SK-N-SH (cell line): ENCODE results near the gene CSPG4.

Experiments used
- EZH2phosphoT487 ChIP-seq: fragments of 200-600 bp; sonication (generic); IDR thresholded peaks from 2 replicates; pipeline ENCODE4 v1.6.1; 2017; ENCODE audit warnings: low read depth, mixed run types, mild to moderate bottlenecking, antibody characterized with exemption, moderate library complexity, borderline replicate concordance
- FOXJ3 ChIP-seq: sonication (generic); formaldehyde crosslinking; IDR thresholded peaks from 2 replicates; pipeline ENCODE4 v1.5.1; 2020; ENCODE audit warnings: mild to moderate bottlenecking, missing genetic modification reagents
- POLR2AphosphoS5 ChIP-seq: IDR thresholded peaks from 2 replicates; pipeline ENCODE4 v1.6.1; 2012; ENCODE audit warnings: low read depth, low read length
- RAD21 ChIP-seq: IDR thresholded peaks from 2 replicates; pipeline ENCODE4 v1.6.1; 2012; ENCODE audit warnings: mild to moderate bottlenecking, low read length
- RCOR1 ChIP-seq: fragments of 150-350 bp; IDR thresholded peaks from 2 replicates; pipeline ENCODE4 v1.6.1; 2017; ENCODE audit warnings: antibody characterized with exemption, low read length
- SIN3A ChIP-seq: IDR thresholded peaks from 2 replicates; pipeline ENCODE4 v1.6.1; 2012; ENCODE audit warnings: low read depth, mild to moderate bottlenecking, low read length, moderate library complexity, borderline replicate concordance
- TEAD4 ChIP-seq: IDR thresholded peaks from 2 replicates; pipeline ENCODE4 v1.4.0; 2012; ENCODE audit warnings: mild to moderate bottlenecking, borderline replicate concordance; ENCODE audit not compliant: insufficient read depth
- YY1 ChIP-seq: IDR thresholded peaks from 2 replicates; pipeline ENCODE4 v1.4.0; 2012; ENCODE audit warnings: low read depth, mild to moderate bottlenecking
- TF ChIP-seq, protein P1 (sequence below): IDR thresholded peaks from 2 replicates; pipeline ENCODE4; 2012
- TF ChIP-seq, protein P2 (sequence below): fragments of 200-600 bp; sonication (generic); IDR thresholded peaks from 2 replicates; pipeline ENCODE4 v1.6.1; 2017; ENCODE audit warnings: antibody characterized with exemption, mild to moderate bottlenecking, moderate library complexity
- TF ChIP-seq, protein P3 (sequence below): fragments of 150-350 bp; IDR thresholded peaks from 2 replicates; pipeline ENCODE4 v1.6.1; 2017; ENCODE audit warnings: antibody characterized with exemption, low read length, low read depth, borderline replicate concordance
- TF ChIP-seq, protein P4 (sequence below): IDR thresholded peaks from 2 replicates; pipeline ENCODE4 v1.4.0; 2012; ENCODE audit warnings: low read depth, borderline replicate concordance

DNA sequence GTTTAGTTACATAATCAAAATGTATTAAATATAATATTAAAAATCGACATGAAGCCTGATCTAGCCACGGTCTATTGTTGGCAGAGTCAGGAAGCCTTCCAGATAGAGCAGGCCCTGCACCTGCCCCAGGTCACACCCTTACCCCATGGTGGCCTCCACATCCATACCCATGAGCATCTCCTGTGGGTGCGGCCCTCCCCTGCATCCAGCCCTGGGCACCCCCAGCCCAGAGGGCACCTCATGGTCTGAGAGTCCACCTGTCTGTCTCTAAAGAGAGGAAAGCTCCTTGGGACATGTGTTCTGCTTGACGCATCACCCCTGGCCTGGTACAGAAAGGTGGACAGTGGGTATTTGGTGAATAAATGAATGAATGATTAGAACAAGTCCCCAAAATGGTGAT is 37.2 kb upstream of the CSPG4 start:
- TF ChIP-seq, protein P1, sequence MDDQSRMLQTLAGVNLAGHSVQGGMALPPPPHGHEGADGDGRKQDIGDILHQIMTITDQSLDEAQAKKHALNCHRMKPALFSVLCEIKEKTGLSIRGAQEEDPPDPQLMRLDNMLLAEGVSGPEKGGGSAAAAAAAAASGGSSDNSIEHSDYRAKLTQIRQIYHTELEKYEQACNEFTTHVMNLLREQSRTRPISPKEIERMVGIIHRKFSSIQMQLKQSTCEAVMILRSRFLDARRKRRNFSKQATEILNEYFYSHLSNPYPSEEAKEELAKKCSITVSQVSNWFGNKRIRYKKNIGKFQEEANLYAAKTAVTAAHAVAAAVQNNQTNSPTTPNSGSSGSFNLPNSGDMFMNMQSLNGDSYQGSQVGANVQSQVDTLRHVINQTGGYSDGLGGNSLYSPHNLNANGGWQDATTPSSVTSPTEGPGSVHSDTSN: no peak
- TF ChIP-seq SIN3A (no peak), POLR2AphosphoS5 (no peak), YY1 (no peak), RCOR1 (no peak), RAD21 (no peak), TEAD4 (no peak), FOXJ3 (CRISPR knock-in tag) (no peak), EZH2phosphoT487 (no peak)
- TF ChIP-seq, protein P2, sequence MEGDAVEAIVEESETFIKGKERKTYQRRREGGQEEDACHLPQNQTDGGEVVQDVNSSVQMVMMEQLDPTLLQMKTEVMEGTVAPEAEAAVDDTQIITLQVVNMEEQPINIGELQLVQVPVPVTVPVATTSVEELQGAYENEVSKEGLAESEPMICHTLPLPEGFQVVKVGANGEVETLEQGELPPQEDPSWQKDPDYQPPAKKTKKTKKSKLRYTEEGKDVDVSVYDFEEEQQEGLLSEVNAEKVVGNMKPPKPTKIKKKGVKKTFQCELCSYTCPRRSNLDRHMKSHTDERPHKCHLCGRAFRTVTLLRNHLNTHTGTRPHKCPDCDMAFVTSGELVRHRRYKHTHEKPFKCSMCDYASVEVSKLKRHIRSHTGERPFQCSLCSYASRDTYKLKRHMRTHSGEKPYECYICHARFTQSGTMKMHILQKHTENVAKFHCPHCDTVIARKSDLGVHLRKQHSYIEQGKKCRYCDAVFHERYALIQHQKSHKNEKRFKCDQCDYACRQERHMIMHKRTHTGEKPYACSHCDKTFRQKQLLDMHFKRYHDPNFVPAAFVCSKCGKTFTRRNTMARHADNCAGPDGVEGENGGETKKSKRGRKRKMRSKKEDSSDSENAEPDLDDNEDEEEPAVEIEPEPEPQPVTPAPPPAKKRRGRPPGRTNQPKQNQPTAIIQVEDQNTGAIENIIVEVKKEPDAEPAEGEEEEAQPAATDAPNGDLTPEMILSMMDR: no peak
- TF ChIP-seq, protein P3, sequence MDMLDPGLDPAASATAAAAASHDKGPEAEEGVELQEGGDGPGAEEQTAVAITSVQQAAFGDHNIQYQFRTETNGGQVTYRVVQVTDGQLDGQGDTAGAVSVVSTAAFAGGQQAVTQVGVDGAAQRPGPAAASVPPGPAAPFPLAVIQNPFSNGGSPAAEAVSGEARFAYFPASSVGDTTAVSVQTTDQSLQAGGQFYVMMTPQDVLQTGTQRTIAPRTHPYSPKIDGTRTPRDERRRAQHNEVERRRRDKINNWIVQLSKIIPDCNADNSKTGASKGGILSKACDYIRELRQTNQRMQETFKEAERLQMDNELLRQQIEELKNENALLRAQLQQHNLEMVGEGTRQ: no peak
- TF ChIP-seq, protein P4, sequence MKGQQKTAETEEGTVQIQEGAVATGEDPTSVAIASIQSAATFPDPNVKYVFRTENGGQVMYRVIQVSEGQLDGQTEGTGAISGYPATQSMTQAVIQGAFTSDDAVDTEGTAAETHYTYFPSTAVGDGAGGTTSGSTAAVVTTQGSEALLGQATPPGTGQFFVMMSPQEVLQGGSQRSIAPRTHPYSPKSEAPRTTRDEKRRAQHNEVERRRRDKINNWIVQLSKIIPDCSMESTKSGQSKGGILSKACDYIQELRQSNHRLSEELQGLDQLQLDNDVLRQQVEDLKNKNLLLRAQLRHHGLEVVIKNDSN: no peak
